8988T (cell line): ENCODE results near the gene SELENOK.

Source experiments
- DNase-seq: peaks from one replicate; pipeline ENCODE4 v3.0.0; 2011

Gene SELENOK

DNA sequence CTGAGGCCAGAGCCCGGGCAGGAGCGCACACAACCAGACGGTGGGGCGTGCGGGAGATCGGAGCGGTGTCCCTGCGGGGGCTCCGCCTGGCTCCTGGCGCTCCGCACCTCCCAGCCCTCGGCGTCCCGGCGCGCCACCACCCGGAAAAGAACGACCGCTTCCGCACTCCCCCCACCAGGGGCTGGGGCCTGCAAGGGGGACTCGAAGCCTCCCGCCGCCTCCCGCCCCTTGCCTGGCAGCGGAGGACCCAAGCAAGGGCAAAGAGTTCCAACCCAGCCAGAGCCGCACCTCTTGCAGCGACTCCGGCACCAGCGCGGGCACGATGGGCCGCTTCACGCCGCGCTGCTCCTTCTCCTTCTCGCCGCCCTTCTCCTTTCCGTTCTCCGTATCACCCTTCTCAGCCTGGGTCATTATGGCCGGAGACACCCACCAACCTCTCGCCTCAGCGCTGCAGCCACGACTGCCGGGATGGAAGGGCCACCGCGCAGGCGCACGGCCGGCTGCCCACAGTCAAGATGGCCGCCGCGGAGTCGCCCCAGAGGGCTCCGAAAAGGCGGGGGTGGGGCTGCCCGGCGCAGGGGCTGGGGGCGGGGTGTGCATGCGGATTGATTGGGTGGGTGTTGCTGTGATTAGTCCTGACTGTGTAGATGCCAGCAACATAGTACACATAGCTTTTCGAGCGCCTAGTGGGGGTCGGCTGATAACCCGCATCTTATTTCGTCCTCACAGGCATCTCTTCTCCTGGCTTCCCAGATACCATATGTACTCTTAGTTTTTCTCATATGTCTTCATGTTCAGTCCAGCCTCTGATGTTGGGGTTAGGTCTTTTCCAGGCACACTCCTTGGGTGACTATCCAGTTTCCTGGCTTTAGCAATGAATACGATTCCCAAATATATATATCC lies 9.7 kb downstream of the SELENOK start, which contains the start of gene ACTR8:
Gene ACTR8 (minus strand): TSS at position 462 of the 903 bp plus-strand sequence. CDS start 51 bp downstream, at position 411.
- DNase-seq = peak; percentile 73

DNA sequence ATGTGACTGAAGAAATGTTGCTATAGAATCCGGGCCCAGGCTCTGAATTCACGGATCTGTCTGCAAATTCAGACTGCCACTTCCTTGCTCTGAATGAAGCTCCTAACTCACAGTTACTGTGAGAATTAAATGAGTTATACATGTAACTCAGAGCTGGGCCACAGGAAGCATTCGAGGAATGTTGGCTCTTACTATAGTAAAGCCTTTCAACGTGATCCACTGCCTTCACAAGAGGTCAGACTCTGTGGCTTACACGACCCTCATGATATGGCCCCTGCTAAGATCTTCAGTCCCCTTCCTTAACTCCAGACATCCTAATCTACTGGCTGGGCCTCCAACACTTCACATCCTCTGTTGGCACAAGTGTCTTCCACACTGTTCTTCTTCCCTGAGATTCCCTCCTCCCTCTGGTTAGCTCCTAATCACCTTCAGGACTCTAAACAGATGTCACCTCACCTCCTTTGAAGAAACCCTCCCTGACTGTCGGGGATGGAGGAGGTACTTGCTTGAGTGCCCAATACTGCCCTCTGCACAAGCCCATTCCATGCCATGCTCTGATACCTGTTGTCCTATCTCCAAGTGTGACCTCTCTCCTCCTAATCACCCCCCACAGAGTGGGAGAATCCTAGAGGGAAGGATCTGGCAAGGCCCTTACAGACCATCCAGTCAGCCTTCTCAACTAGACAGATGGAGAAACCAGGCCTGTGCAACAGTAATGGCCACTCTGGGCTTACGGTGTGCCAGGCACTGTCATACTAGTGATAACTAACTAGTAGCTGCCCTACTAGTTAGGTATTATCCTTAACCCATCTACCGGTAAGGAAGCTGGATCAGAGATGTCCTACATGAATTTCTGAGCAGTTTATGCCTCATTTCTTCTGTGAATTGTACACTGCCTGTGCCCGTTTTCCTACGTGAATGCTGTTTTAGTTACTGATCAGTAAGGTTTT lies 11.0 kb downstream of the SELENOK start:
- DNase-seq = no peak

DNA sequence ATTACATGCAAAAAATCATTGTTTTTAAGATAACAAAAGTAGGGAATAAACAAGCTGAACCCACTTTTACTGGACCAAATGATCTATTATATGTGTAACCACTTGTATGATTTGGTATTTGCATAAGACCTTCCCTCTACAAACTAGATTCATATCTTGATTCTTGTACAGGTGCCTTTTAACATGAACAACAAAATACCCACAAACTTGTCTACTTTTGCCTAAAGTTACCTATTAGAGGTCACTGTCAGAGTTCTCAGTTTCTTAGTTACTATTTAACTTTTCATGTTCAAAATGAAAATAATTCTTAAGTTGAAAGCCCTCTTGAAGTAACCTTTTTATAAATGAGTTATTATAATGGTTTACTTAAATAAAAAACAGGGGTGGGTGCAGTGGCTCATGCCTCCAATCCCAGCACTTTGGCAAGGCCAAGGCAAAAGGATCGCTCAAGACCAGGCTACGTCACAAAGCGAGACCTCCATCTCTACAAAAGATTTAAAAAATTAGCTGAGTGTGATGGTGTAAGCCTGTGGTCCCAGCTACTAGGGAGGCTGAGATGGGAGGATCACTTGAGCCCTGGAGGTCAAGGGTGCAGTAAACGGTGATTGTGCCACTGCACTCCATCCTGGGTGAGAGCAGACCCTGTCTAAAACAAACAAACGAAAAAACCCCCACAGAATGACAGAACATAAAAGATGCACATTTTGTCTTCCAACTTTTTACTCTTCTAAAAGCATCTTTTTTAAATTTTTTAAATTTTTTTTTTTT lies 25.7 kb downstream of the SELENOK start:
- DNase-seq = no peak

DNA sequence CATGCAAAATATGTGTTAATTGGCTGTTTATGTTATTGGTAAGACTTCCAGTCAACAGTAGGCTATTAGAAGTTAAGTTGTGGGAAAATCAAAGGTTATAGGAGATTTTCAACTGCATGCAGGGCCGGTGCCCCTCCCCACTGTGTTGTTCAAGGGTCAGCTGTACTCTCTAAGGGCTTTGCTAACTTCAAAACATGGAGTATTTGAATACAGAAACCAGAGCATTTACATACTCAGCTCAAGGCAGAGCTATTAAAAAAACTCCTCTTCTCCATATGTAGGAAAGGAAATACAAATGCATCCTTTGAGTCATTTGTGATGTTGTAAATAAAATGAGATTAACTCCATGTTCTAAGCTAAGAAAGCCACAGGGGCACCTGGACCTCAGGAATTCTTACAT lies 28.5 kb downstream of the SELENOK start:
- no peak for DNase-seq

DNA sequence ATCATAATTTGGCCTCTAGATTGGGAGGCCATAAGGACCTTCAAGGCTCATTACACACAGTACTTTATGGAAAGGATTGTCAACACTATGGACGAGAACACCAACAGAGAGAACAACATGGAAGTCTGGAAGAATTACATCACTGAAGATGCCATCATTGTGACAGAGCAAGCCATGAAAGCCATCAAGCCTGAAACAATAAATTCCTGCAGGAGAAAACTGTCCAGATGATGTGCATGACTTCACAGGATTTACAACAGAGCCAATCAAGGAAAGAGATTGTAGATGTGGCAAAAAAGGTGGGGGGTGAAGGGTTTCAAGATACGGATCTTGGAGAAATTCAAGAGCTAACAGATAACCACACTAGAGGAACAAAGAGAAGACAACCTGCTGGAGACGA lies 29.4 kb downstream of the SELENOK start:
- no peak for DNase-seq

DNA sequence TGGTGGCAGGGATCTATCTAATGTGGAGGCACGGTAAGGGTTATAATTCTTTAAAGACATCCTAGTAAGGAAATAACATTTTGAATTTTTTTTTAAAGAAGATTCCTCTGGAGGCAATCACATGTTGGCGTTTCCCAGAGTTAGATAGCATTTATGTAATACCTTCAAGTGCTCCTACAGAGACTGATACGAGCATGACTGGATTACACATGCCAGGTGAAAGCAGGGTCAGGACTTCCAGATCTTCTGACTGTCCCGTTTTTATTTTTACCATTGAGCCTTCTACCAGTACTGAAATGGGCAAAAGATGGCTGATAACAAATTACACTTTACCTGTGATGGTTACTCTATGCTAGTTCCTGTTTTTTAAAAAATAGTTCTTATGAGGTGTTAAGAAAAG lies 31.5 kb downstream of the SELENOK start:
- DNase-seq = no peak

DNA sequence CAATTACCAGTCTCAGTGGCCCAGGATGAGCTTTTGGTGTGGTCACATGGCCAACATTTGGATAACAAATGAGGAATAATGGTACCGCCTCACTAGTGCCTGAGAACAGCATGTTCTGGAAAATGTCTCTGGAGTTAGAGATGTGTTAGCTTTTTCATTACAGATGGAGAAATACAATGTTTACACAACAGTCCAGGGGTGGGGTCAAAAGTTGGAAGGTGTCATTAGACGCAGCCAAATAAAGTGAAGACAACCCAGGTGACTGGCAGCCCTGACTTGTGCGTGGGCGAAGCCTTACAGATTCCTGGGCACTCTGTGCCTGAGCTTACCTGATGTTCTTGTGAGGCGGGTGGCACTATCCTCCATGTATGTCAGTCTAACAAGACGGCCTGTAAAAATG lies 32.5 kb downstream of the SELENOK start:
- no peak for DNase-seq

DNA sequence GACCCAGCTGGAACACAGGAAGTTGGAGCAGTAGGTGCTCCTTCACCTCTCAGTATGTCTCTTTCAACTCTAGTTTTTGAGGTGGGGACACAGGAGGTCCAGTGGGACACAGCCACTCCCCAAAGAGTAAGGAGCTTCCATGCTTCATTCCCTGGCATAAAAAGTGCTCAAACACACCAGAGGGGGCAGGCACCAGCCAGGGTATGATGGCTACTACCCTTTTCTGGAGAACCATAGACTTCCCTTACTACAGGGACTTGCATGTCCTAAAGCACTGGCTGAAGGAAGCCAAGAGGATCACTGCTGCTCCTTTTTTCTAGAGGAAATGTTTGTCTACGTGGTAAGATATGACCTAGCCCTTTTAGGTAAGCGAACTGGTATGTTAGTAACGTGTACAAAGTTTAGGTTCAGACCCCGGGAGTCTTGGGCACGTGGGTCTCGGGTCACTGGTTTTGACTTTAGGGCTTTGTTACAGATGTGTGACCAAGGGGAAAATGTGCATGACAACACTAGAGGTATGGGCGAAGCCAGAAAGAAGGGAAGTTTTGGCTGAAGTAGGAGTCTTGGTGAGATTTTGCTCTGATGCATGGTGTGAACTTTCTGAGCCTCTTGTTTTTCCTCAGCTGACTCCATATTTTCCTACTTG lies 33.4 kb downstream of the SELENOK start:
- no peak for DNase-seq

DNA sequence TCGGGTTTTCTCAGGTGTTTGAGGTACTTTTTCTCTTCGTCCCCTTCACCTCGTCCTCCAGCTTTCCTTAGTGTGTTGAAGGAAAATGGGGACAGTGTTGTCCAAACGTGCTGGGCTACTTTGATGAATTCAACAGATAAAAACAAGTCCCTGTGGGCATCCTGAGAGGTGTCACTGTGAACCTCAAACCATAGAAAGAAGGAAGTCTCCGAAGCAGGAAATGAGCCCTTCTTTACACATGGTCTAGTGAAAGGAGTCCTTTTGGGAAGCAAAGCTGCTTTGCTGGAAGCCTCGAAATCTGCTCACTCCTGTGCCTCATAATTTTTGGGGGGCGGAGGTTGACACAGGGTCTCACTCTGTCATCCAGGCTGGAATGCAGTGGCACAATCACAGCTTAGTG lies 34.7 kb downstream of the SELENOK start:
- DNase-seq = no peak

DNA sequence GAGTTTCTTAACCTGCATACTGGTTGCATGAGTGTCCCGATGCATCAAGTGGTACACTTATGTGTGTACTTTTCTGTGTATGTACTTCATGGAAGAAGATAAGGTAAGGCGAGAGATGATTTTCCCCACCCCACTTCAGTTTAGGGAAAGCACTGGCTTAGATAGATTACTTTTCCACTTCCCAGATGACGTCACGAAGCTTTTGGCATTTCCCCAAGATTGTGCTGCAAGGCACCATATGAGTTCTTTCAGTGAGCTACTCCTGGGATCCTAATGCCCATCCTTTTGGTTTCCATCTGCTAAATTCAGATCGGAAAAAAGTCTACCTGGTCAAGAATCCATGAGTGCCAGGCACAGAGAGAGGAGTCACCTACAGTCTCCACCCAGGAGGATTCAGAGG lies 40.8 kb downstream of the SELENOK start:
- no peak for DNase-seq

DNA sequence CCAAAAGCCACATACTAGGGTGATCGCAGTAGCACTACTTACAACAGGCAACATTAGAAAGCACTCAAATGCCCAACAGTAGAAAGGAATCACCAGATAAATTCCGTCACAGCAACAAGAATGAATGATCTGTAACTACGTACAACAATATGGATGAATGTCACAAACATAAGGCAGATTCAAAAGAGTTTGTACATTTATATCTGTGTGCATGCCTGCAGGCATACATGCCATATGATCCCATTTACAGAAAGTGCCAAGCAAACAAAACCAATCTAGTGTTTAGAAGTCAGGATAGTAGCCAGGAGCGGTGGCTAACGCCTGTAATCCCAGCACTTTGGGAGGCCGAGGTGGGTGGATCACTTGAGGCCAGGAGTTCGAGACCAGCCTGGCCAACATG lies 41.7 kb downstream of the SELENOK start:
- DNase-seq = no peak

DNA sequence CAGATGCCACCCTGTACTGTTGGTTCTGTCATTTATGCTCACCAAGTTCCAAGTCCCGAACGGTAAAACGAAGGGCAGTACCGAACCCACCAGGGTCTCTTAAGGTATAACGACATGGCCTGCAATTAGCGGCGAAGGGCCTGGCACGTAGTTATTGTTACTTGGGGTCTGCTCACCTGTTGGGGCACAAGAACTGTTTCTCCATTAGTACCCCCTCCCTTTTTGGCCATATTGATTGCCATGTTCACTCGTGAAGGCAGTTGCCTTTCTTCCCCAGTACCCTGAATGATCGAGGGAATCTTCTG lies 44.9 kb downstream of the SELENOK start:
- no peak for DNase-seq

DNA sequence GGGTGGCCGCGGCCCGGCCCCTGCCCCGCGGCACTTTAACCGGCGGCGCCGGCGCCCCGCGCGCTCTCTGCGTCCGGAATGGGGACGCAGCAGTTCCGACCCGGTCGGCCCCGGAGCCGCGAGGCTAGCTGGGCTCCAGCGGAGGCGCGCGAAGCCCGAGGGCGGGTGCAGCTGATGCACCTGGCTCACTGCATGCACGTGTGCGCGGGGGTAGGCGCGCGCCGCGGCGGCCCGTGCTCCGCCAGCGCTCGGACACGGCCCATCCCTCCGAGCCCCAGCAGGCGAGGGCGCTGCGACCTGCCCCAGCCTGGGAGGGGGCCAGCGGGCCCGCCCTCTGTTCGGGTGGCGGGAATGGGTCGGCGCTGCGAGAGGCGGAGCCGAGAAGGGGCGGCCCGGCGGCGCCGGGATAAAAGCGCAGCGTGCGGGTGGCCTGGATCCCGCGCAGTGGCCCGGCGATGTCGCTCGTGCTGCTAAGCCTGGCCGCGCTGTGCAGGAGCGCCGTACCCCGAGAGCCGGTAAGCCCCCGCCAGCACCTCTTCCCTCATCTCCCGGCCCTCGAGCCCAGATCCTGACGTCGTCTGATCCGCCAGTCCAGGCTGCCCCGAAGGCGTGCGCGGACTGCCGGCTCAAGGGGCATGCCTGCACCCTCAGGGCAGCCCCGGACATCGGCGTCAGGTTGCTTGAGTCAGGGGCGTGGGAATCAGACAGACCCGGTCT lies 45.4 kb downstream of the SELENOK start, which contains the start of the genes CHDH and IL17RB:
Gene CHDH (minus strand): TSS at position 286 of the 717 bp plus-strand sequence. CDS start 22,411 bp downstream, outside the sequence.
Gene IL17RB (plus strand): TSS at position 435 of the 717 bp plus-strand sequence. CDS start 21 bp downstream, at position 456.
- DNase-seq = peak; percentile 82

DNA sequence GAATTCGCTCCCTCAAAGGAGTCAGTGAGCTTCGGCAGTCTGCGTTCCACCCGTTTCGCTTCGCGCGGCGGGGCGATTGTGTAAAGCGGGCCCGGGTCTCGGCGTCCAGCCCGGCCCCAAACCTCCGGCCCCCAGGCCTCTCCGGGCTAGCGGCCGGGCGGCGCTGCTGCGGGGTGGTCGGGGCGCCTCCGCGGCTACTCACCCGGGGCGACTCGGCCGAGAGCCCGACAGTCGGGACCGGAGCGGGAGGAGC lies 45.9 kb downstream of the SELENOK start:
- no peak for DNase-seq

DNA sequence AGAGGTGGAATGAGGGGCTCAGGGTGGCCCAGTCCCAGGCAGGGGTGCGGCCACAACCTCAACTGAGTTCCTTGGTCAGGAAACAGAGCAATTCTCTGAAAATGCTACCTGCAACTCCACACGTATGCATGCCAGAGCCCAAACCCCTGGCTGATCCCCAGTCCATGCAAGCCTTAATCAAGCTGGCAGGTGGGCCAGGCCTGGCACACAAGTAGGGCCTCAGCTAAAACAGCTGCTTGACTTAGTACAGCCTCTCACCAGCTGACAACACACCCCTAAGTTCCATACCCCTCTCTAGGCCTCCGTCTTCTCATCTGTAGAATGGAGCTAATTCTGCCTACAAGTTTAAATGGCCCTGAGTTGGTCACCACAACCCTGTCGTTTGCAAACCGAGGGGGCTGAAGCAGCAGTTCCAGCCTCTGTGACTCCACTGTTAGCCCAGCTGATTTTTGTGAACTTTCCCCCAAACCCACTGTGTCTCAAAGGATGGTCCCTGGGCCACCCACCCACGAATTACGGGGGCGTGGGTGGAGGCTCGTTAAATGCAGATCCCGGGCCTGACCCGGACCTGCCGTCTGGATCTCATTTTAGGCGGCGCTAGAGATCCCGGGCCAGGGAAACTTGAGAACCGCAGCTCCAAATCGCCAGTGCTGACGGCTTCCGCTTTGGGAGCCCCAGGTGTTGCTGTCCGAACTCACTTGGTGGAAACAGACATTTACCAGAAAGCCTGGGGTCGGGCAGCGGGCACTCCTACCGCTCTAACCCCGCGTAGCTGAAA lies 46.4 kb downstream of the SELENOK start:
- DNase-seq = peak; percentile 82

DNA sequence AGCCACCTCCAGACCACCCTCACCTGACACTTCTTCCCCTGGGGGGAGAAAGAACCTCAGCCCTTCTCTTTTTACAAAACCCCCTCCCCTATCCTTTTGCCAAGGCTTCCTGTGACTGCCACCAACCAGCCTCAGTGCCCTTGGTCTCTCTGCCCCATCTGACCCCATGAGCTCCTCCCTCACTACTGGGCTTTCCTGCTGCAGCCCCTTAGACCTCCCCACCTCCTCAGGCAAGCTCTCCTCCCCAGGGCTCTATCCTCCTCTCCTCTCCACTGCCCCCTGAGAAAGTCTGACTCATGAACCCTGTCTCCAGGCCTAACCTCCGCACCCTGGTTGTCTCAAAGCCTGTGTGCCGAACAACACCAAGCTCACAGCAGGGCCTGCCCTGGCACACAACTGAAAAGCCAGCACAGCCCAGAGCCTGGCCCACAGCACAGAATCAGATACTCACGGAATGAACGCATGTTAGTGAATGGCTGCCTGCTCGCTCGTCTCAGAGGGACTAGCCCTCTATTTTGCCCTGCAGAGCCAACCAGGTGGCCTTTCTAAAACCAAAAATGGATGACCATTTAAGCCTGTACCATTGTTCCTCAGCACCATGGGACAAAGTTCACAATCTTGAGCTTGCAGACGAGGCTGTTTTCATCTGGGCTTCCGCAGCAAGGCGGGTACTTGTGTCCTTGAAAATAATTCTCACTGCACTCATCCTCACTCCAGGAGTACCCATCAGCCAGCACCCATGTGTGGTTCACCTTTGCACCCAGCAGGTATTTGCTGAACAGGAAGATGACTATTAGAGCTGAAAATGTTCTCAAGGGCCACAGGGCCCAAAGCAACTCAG lies 47.2 kb downstream of the SELENOK start:
- no peak for DNase-seq

DNA sequence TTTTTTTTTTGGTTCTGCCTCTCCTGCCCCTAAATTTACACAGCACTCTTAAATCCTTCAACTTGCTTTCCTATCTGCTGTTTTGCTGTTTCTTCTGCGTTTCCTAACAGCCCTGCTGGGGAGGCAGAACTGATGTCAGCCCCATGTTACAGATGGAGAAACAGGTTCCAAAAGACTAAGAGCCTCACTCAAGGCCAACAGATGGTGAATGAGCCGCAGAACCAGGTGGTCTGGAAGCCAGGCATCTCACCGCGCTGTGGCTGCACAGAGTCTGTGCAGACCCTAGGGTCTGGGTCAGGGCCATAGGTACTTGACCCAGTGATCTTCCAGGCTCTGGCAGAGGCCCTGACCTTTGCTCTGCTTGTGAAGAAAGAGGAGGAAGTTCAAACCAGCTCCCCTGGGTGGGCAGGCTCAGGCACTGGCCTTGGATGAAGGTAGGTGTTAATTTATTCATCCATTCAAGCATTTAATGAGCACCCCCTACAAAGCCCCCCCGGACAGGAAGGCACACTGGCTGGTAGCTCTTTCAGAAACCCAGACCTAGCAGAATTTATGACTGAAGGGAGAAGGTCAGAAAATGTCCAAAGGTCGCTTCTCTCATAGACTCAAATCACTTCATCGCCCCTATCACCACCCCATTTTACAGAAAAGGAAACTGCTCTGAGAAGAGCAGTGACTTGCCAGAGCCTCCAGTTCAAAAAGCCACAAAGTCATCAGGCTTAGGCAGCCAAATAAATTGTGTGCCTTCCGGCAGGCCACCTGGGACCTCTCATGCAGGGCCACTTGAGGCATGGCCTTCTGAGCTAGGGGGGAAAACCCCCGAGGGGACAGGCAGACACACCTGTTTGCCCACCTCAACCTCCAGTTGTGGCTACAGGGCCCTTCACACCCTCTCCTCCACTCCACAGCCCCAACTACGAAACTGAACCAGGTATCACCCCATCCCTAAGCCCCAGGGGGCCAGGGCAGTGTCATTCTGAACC lies 48.2 kb downstream of the SELENOK start:
- DNase-seq = no peak

DNA sequence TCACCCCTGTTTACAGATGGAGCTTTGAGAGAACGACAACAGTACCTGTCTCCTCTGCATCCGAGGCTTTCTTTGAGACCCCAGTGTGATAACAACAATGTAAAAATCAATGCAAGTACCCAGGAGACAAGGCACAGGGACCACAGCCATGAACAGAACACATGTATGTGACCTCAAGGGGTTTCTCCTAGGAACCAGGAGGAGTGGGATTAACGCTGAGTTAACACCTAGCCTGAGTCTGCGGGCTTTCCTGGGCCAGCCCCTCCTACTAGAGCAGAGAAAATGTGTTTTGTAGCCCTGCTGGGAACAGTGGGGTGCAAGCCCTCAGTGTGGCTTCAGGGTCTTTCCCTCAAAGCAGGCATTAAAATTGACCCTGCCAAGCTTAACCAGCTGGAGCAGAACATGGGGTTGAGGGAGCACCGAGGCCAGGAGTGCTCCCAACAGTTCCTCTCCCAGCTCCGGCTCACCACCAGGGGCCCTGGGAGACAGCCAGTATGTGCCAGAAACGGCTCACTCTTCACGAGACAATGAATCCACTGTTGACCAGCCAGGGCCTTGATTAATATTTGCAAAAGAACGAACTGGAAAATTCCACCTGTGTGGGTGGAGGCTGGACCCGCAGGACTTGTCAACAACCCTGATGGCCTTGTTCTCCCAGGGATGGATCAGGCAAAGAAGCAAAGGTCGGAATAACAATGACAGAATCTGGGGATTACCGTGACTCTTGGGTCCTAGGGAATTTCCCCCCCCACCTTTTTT lies 49.0 kb downstream of the SELENOK start:
- no peak for DNase-seq
